GM23338 (cell line): ENCODE results near the gene C12orf56. TPM values are rescaled to one million over a fixed set of nuclear protein-coding genes. Genes with fewer than 3 reads are reported as not detected.

Experiments used
- ATAC-seq: fragments of 200-7000 bp; cut with Tn5 transposase; 3 replicates; pipeline ENCODE4 v1.9.1; 2020
- DNase-seq: peaks from one replicate; pipeline ENCODE4 v3.0.0-alpha.2; 2015; ENCODE audit warnings: low spot score
- H2AFZ ChIP-seq: fragments of 200-600 bp; sonication (generic); 2 replicates; pipeline ENCODE4 v1.8.0; 2016; ENCODE audit warnings: antibody characterized with exemption, mild to moderate bottlenecking, moderate library complexity
- H3F3A ChIP-seq: fragments of 200-600 bp; sonication (generic); replicated peaks from 2 replicates; pipeline ENCODE4 v1.8.0; 2017; ENCODE audit warnings: antibody characterized with exemption, mixed run types, low read depth
- H3K27ac ChIP-seq: fragments of 200-600 bp; sonication (generic); 2 replicates; pipeline ENCODE4 v1.6.1; 2016; ENCODE audit warnings: low read depth
- H3K27me3 ChIP-seq: fragments of 200-600 bp; sonication (generic); 2 replicates; pipeline ENCODE4 v1.8.0; 2016; ENCODE audit warnings: mild to moderate bottlenecking, mixed run types, moderate library complexity; ENCODE audit not compliant: insufficient read depth
- H3K36me3 ChIP-seq: fragments of 200-600 bp; sonication (generic); 2 replicates; pipeline ENCODE4 v1.8.0; 2016; ENCODE audit warnings: mild to moderate bottlenecking; ENCODE audit not compliant: insufficient read depth
- H3K4me1 ChIP-seq: fragments of 200-600 bp; sonication (generic); 2 replicates; pipeline ENCODE4 v1.8.0; 2016; ENCODE audit warnings: mild to moderate bottlenecking, moderate library complexity; ENCODE audit not compliant: insufficient read depth
- H3K4me2 ChIP-seq: fragments of 200-600 bp; sonication (generic); 2 replicates; pipeline ENCODE4 v1.7.1; 2017; ENCODE audit warnings: mixed run types
- H3K4me3 ChIP-seq: fragments of 200-600 bp; sonication (generic); 2 replicates; pipeline ENCODE4 v1.6.1; 2016; ENCODE audit warnings: mixed run types
- H3K79me2 ChIP-seq: fragments of 200-600 bp; sonication (generic); replicated peaks from 2 replicates; pipeline ENCODE4 v1.8.0; 2017; ENCODE audit warnings: mild to moderate bottlenecking; ENCODE audit not compliant: insufficient read depth
- H3K9me2 ChIP-seq: fragments of 200-600 bp; sonication (generic); 2 replicates; pipeline ENCODE4 v1.8.0; 2017; ENCODE audit not compliant: insufficient read depth
- H4K20me1 ChIP-seq: fragments of 200-600 bp; sonication (generic); replicated peaks from 2 replicates; pipeline ENCODE4 v1.8.0; 2017; ENCODE audit warnings: mild to moderate bottlenecking; ENCODE audit not compliant: insufficient read depth
- H3K27ac Mint-ChIP-seq: 2 replicates; pipeline ENCODE4 v1.8.0; 2020; ENCODE audit warnings: inconsistent platforms, mild to moderate bottlenecking, moderate library complexity, mixed read lengths
- H3K27me3 Mint-ChIP-seq: 3 replicates; pipeline ENCODE4 v1.8.0; 2022; ENCODE audit warnings: low read depth, mild to moderate bottlenecking, moderate library complexity, mixed read lengths, inconsistent platforms; ENCODE audit not compliant: insufficient read depth, poor library complexity
- H3K36me3 Mint-ChIP-seq: 3 replicates; pipeline ENCODE4 v1.8.0; 2021; ENCODE audit warnings: low read depth, mild to moderate bottlenecking, inconsistent platforms, moderate library complexity, mixed read lengths
- H3K4me1 Mint-ChIP-seq: 3 replicates; pipeline ENCODE4 v1.8.0; 2020; ENCODE audit warnings: mild to moderate bottlenecking, inconsistent platforms, mixed read lengths
- H3K4me3 Mint-ChIP-seq: 3 replicates; pipeline ENCODE4 v1.8.0; 2021; ENCODE audit warnings: moderate library complexity, mild to moderate bottlenecking, inconsistent platforms, mixed read lengths
- H3K9me3 Mint-ChIP-seq: 3 replicates; pipeline ENCODE4 v1.8.0; 2020; ENCODE audit warnings: moderate library complexity, mild to moderate bottlenecking, inconsistent platforms, mixed read lengths
- CREB1 ChIP-seq: fragments of 250-450 bp; sonication (Bioruptor Pico); IDR thresholded peaks from 2 replicates; pipeline ENCODE4 v1.5.0; 2020; ENCODE audit warnings: low read depth, mild to moderate bottlenecking, moderate library complexity
- CTCF ChIP-seq, 2 experiments: fragments of 200-600 bp in 1 of 2; sonication (generic) in 1 of 2; conservative IDR thresholded peaks; 2 replicates each; pipeline versions ENCODE4 v1.5.1 to v1.6.1; 2016 to 2017; ENCODE audit warnings: antibody characterized with exemption in 2 of 2, low read depth in 2 of 2, mild to moderate bottlenecking in 2 of 2, moderate library complexity in 1 of 2
- ETS1 ChIP-seq: IDR thresholded peaks from 2 replicates; pipeline ENCODE4 v1.6.1; 2016; ENCODE audit warnings: antibody characterized with exemption
- EZH2 ChIP-seq: fragments of 200-600 bp; sonication (generic); IDR thresholded peaks from one replicate; pipeline ENCODE4 v1.8.0; 2017; ENCODE audit warnings: antibody characterized with exemption, mild to moderate bottlenecking, low read depth; ENCODE audit not compliant: unreplicated experiment
- EZH2phosphoT487 ChIP-seq: fragments of 200-600 bp; sonication (generic); IDR thresholded peaks from one replicate; pipeline ENCODE4 v1.8.1; 2018; ENCODE audit warnings: antibody characterized with exemption; ENCODE audit not compliant: unreplicated experiment
- JUNB ChIP-seq: IDR thresholded peaks from one replicate; pipeline ENCODE4 v1.6.1; 2016; ENCODE audit warnings: antibody characterized with exemption; ENCODE audit not compliant: unreplicated experiment
- NANOG ChIP-seq: IDR thresholded peaks from 2 replicates; pipeline ENCODE4 v1.6.1; 2016; ENCODE audit warnings: antibody characterized with exemption, borderline replicate concordance
- POLR2AphosphoS5 ChIP-seq: IDR thresholded peaks from 2 replicates; pipeline ENCODE4 v1.6.1; 2016; ENCODE audit warnings: antibody characterized with exemption, low read depth
- REST ChIP-seq: IDR thresholded peaks from one replicate; pipeline ENCODE4 v1.6.1; 2018; ENCODE audit warnings: antibody characterized with exemption; ENCODE audit not compliant: unreplicated experiment
- STAT1 ChIP-seq: IDR thresholded peaks from one replicate; pipeline ENCODE4 v1.6.1; 2016; ENCODE audit warnings: antibody characterized with exemption; ENCODE audit not compliant: unreplicated experiment
- ZNF114 ChIP-seq: fragments of 250-450 bp; sonication (Bioruptor Pico); IDR thresholded peaks from 2 replicates; pipeline ENCODE4 v1.5.0; 2020; ENCODE audit warnings: mild to moderate bottlenecking, moderate library complexity
- ZNF331 ChIP-seq: fragments of 250-450 bp; sonication (Bioruptor Pico); IDR thresholded peaks from 2 replicates; pipeline ENCODE4 v1.5.0; 2020; ENCODE audit warnings: low read depth, mild to moderate bottlenecking, moderate library complexity
- ZNF462 ChIP-seq: fragments of 250-450 bp; sonication (Bioruptor Pico); IDR thresholded peaks from 2 replicates; pipeline ENCODE4 v1.5.0; 2020; ENCODE audit warnings: mild to moderate bottlenecking, moderate library complexity
- polyA plus RNA-seq: library from polyadenylated mRNA; unstranded; fragments of >200 nt; fragmentation: Nextera tagmentation; extraction: Ambion mirVana; gene quantifications from 2 replicates; pipeline ENCODE4 v1.2.1, GENCODE V29; 2016
- total RNA-seq: library from RNA; depleted of rRNA; stranded (reverse); fragments of >200 nt; shearing (Covaris generic); gene quantifications from 2 replicates; pipeline ENCODE4 v1.2.3, GENCODE V29; 2014

C12orf56 gene
- total and polyA plus RNA-seq, 2 experiments from 2014 or later, result 6.4 to 9.3 TPM

GRCh38 chr12:64430886-64431285 lies 40.3 kb upstream of the C12orf56 start:
- Histone ChIP-seq H2AFZ (no peak overlapping the region), H3K9me2 (no peaks in the 10 kb centered on the region), H3K4me1 (no peaks in the 10 kb centered on the region), H3K36me3 (peaks cover 90% of the 10 kb centered on the region), H3F3A (peaks cover 11% of the 10 kb centered on the region; the same call in 1 of the 2 replicates), H4K20me1 (peaks cover 14% of the 10 kb centered on the region), H3K27me3 (no peaks in the 10 kb centered on the region), H3K27ac (no peak overlapping the region), H3K4me2 (no peak overlapping the region), H3K4me3 (no peak overlapping the region), H3K79me2 (0 out of 2 replicates have a peak, but pooled peaks cover 11% of the 10 kb centered on the region)
- no peak for TF ChIP-seq STAT1
- TF ChIP-seq EZH2, result no peak
- no peak for TF ChIP-seq ETS1
- no peak for TF ChIP-seq ZNF114
- no peak for TF ChIP-seq POLR2AphosphoS5
- TF ChIP-seq CREB1, result no peak
- TF ChIP-seq ZNF331 (CRISPR knock-in tag), result no peak
- no peak for TF ChIP-seq JUNB
- no peak for TF ChIP-seq REST
- TF ChIP-seq NANOG, result no peak
- no peak for TF ChIP-seq ZNF462
- no peak for TF ChIP-seq CTCF (conservative IDR thresholded peaks at IDR 0.05; ENCODE audit: low read depth in 2 of 2)
- no peak for TF ChIP-seq EZH2phosphoT487
- ATAC-seq (no peak), DNase-seq (no peak)
- Mint-ChIP-seq H3K4me1 (no peaks in the 10 kb centered on the region), H3K4me3 (no peak overlapping the region), H3K36me3 (peaks cover 97% of the 10 kb centered on the region), H3K27ac (peak overlapping the region; percentile 55; the same call in 1 of the 2 replicates), H3K27me3 (no peaks in the 10 kb centered on the region), H3K9me3 (no peaks in the 10 kb centered on the region)
